ENCODE measurements around the gene TRIM65.

Gene TRIM65

DNA sequence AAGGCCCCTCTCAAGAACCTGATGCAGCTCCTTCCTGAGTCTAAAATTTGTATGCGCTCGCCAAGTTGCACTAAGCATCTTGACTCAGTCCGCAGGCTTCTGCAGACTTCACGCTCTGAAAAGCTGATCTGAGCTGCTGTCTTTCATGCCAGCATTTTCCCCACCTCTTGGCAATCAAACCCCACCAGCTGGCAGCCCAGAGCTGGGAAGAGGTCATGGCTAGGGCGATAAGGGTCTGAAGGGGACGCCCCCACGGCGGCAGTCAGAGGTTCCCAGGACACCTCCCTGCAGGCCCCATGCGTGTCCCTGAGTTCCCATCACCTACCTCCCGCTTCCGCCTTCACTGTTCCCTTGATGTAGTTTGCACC, 47.5 kb downstream of the TRIM65 start:
- Histone ChIP-seq H3K27me3 (ENCODE audit: control insufficient read depth, insufficient read depth, low read length) (no peaks in the 10 kb centered on the region), H3K27ac (ENCODE audit: low read depth, low read length) (no peak overlapping the region), H3K4me1 (ENCODE audit: control insufficient read depth, insufficient read depth, low read length) (peaks cover 24% of the 10 kb centered on the region), H3K36me3 (ENCODE audit: control insufficient read depth, insufficient read depth, low read length) (peaks cover 54% of the 10 kb centered on the region), H3K4me3 (ENCODE audit: low read depth, low read length) (no peak overlapping the region), H3K9me3 (ENCODE audit: control insufficient read depth, insufficient read depth, low read depth, low read length) (no peaks in the 10 kb centered on the region), H3K9ac (ENCODE audit: low read length) (no peak overlapping the region)

DNA sequence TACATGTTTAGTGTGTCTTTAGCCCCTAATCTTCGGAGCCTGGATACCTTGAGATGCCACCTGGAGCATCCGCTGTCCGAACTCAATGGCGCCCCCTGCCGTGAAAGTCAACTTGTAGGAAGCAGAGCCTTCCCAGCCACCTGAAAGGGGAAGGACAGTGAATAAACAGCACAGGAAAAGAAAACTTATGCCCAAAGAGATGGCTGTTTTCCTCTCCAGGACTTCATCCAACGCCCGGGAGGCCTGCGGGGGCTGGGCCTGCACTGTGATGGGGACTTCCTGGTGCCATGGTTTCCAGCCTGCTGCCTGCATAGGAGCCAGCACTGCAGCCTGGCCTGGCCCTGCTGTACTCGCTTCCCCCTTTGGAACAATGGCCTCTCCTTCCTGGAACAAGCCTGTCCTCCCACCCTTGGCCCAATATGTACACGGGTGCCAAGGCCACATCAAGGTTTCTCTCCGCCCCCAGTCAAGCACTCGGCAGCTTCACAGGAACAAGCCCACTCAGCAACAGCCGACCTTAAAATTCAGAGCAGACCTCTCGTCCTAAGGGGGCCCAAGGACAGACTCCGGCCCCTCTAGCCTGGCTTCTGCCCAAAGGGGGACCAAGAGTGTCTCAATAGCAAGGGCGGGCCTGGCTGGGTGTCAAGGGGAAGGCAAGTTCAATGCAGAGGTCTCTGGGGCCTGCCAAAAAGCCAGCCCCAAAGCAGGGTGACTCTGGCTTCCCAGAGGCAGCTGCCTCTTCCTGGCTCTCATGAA, 48.0 kb downstream of the TRIM65 start:
- H3K9ac ChIP-seq (ENCODE audit: low read length): no peak overlapping the region
- H3K9me3 ChIP-seq (ENCODE audit: control insufficient read depth, insufficient read depth, low read depth, low read length): no peaks in the 10 kb centered on the region
- peaks cover 26% of the 10 kb centered on the region for H3K4me1 ChIP-seq (ENCODE audit: control insufficient read depth, insufficient read depth, low read length)
- no peak overlapping the region for H3K27ac ChIP-seq (ENCODE audit: low read depth, low read length)
- peaks cover 54% of the 10 kb centered on the region for H3K36me3 ChIP-seq (ENCODE audit: control insufficient read depth, insufficient read depth, low read length)
- no peak overlapping the region for H3K4me3 ChIP-seq (ENCODE audit: low read depth, low read length)
- H3K27me3 ChIP-seq (ENCODE audit: control insufficient read depth, insufficient read depth, low read length): no peaks in the 10 kb centered on the region

DNA sequence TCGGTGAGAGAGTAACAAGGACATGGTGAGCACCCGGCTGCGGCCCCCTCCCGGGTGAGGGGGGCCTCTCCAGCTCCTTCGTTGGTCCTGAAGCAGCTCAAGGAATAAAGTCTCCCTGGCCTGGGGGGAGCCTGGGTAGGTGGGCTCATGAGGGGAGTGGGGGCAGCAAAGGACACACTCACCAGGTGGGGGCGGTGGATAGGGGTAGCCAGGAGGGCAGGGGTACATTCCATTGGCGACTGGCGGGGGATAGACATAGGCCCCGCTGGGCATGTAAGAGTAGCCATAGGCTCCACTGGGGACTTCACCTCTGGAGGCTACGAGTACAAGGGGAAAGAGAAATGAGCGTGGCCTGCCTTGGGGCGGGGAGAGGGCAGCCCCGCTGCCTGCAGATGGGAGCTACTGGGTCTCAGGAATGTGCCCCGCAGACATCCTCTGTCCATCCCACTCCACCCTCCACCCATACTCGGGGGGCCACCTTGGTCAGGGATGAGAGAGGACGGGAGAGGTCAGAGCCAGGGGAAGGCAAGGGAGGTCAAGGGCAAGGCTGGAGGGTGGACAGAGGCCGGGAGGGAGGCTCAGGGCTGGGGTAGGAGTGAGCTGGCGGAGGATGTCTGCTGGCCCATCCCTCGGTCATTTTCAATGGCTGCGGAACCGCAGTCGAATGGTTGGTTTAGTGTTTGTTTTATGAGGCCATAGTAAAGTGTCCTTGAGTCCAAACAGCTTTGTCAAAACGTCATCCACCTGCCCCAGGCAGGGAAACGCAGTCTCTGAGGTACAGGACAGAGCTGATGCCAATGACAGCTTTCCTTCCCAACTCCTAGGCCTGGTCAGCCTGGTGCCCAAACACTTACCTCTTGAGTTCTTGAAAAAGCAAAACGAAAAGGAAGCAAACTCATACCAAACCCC, 48.9 kb downstream of the TRIM65 start:
- H3K9me3 ChIP-seq (ENCODE audit: control insufficient read depth, insufficient read depth, low read depth, low read length): no peaks in the 10 kb centered on the region
- no peak overlapping the region for H3K4me3 ChIP-seq (ENCODE audit: low read depth, low read length)
- no peak overlapping the region for H3K27ac ChIP-seq (ENCODE audit: low read depth, low read length)
- peaks cover 27% of the 10 kb centered on the region for H3K4me1 ChIP-seq (ENCODE audit: control insufficient read depth, insufficient read depth, low read length)
- peaks cover 54% of the 10 kb centered on the region for H3K36me3 ChIP-seq (ENCODE audit: control insufficient read depth, insufficient read depth, low read length)
- no peak overlapping the region for H3K9ac ChIP-seq (ENCODE audit: low read length)
- no peaks in the 10 kb centered on the region for H3K27me3 ChIP-seq (ENCODE audit: control insufficient read depth, insufficient read depth, low read length)

DNA sequence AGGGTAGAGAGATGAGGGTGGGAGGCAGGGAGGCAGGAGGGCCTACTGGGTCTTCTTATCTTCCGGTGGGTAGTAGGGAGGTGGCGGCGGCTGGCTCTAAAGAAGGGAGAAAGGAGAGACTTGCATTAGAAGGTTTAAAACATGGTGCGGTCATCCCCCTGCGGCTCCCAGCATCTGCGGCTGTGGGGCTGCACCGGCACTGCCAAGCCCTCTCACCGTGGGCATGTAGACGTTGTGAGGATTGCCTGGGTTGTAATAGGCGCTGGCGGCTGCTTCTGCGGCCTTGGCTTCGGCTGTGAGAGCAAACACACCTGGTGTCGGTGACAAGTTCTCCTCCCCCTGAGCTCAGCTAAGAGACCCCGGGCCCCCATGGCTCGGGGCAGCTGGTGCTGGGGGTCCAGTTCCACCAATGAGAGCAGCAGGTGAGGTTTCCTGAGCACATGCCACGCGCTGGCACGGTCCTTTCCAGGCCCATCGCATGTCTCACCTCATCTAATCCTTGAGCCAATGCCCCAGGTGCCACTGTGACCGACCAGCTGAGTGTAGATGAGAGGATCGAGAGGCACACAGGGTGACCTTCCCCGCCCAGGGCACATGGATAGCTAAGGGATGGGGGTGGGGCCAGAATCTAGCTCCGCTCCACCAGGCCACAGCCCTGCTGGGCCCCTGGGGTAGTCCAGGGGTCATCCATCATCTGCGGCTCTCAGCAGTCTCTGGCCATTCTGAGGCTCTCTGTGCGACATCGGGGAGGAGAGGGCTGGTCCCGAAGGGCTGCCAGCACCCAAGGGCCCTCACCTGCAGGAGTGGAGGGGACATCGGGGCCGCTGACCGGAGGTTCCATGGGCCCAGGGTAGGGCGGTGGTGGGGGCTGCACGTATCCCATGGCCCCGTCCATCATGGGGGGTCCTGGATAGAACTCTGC, 49.8 kb downstream of the TRIM65 start:
- Histone ChIP-seq H3K4me3 (ENCODE audit: low read depth, low read length) (no peak overlapping the region), H3K9ac (ENCODE audit: low read length) (no peak overlapping the region), H3K36me3 (ENCODE audit: control insufficient read depth, insufficient read depth, low read length) (peaks cover 54% of the 10 kb centered on the region), H3K27ac (ENCODE audit: low read depth, low read length) (no peak overlapping the region), H3K27me3 (ENCODE audit: control insufficient read depth, insufficient read depth, low read length) (no peaks in the 10 kb centered on the region), H3K9me3 (ENCODE audit: control insufficient read depth, insufficient read depth, low read depth, low read length) (no peaks in the 10 kb centered on the region), H3K4me1 (ENCODE audit: control insufficient read depth, insufficient read depth, low read length) (peaks cover 27% of the 10 kb centered on the region)

DNA sequence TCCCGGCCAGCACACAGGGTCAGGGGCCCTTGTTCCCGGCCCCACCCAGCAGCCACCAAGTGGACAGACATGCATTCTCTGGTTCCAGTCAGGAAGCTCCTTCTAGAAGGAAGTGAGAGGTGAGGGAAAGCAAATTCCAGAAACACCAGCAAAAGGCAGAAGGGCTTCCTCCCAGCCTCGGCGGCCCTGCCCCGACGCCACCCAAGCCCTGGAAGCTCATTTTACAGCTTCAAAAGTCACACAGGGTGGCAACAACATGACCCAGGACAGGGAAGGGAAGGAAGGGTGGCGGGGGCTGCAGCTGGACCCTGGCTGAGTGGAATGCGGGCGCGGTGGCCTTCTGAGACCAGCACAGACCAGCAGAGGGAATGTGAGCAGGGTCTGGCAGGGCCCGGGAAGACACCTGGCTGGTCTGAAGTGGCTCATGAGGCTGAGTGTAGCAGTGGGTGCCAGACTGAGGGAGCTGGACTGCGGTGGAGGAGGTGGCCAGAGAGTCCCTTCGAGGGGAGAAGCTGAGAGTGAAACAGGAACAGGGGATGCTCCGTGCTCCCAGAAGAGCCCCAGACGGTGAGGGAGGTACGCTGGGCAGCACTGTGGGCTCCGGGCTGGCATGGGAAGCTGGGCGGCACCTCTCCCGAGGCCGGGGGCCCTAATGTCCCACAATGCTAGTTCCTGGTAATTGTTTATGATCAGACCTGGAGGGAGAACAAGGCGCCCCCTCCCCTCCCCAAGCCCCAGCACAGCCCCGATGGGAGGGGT, 50.6 kb downstream of the TRIM65 start:
- peaks cover 27% of the 10 kb centered on the region for H3K4me1 ChIP-seq (ENCODE audit: control insufficient read depth, insufficient read depth, low read length)
- no peaks in the 10 kb centered on the region for H3K9me3 ChIP-seq (ENCODE audit: control insufficient read depth, insufficient read depth, low read depth, low read length)
- H3K36me3 ChIP-seq (ENCODE audit: control insufficient read depth, insufficient read depth, low read length): peaks cover 48% of the 10 kb centered on the region
- H3K4me3 ChIP-seq (ENCODE audit: low read depth, low read length): no peak overlapping the region
- H3K27me3 ChIP-seq (ENCODE audit: control insufficient read depth, insufficient read depth, low read length): no peaks in the 10 kb centered on the region
- peak overlapping the region; percentile 24 for H3K9ac ChIP-seq (ENCODE audit: low read length)
- no peak overlapping the region; the same call in 1 of the 2 replicates for H3K27ac ChIP-seq (ENCODE audit: low read depth, low read length)

DNA sequence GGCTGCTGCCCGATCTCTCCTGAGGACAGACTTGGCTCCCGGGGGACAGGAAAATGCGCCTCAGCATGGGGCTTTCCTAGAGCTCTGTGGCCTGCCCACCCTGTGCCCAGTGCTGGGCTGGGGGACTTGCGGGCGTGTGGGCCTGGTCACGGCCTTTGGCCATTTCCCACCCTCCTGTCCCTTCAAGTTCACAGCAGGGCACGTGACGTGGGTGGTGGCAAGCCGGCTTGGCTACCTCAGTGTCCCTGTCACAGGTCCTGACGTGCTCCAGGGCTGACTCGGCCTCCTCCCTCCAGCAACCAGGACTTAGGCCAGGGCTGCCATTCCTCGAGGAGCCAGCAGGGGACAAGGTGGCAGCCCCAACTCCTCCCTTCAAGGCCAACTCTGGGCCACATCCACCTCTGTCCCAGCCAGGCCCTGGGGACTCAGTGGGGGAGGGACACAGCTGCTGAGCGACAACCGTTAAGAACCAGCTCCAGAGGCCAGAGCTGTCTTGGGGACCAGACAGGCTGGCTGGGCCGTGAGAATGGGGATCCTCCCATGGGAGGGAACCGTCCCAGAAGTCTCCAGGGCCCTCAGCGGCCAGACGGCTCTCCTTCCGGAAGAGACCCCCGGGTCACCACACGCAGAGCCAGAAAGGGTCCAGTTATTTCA, 51.6 kb downstream of the TRIM65 start:
- peaks cover 40% of the 10 kb centered on the region for H3K36me3 ChIP-seq (ENCODE audit: control insufficient read depth, insufficient read depth, low read length)
- no peak overlapping the region for H3K4me3 ChIP-seq (ENCODE audit: low read depth, low read length)

DNA sequence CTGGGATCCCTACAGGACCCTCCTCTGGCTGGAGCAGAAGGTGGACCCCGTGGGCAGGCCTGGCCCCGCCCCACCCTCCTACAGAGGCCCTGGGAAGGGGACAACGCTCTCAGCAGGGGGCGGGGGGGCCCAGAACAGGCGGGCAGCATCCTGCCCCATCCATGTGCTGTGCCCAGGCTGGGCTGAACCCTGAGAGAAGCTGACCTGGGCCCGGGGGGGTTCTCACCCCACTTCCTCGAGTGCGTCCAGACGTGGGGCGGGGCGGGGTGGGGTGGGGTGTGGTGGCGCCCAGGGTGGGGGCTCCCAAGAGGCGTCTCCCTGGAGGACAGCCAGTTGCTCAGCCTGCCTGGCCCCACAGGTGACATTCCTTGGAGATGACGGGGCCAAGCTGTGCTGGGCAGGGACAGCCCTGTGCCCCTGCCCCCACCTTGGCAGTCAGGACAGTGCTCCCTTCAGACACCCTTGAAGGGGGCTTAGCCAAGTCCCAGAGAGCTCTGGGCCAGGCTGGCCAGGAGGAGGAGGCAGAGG, 52.2 kb downstream of the TRIM65 start:
- peaks cover 27% of the 10 kb centered on the region for H3K4me1 ChIP-seq (ENCODE audit: control insufficient read depth, insufficient read depth, low read length)
- no peaks in the 10 kb centered on the region for H3K27me3 ChIP-seq (ENCODE audit: control insufficient read depth, insufficient read depth, low read length)
- H3K4me3 ChIP-seq (ENCODE audit: low read depth, low read length): no peak overlapping the region
- H3K27ac ChIP-seq (ENCODE audit: low read depth, low read length): no peak overlapping the region
- H3K9me3 ChIP-seq (ENCODE audit: control insufficient read depth, insufficient read depth, low read depth, low read length): no peaks in the 10 kb centered on the region
- peaks cover 36% of the 10 kb centered on the region for H3K36me3 ChIP-seq (ENCODE audit: control insufficient read depth, insufficient read depth, low read length)
- peak overlapping the region; percentile 8 for H3K9ac ChIP-seq (ENCODE audit: low read length)

More for the DNA sequence above, 51.6 kb downstream of the TRIM65 start:
- Histone ChIP-seq H3K9ac (ENCODE audit: low read length) (peak overlapping the region; percentile 8), H3K9me3 (ENCODE audit: control insufficient read depth, insufficient read depth, low read depth, low read length) (no peaks in the 10 kb centered on the region), H3K27ac (ENCODE audit: low read depth, low read length) (no peak overlapping the region), H3K4me1 (ENCODE audit: control insufficient read depth, insufficient read depth, low read length) (peaks cover 27% of the 10 kb centered on the region), H3K27me3 (ENCODE audit: control insufficient read depth, insufficient read depth, low read length) (no peaks in the 10 kb centered on the region)

DNA sequence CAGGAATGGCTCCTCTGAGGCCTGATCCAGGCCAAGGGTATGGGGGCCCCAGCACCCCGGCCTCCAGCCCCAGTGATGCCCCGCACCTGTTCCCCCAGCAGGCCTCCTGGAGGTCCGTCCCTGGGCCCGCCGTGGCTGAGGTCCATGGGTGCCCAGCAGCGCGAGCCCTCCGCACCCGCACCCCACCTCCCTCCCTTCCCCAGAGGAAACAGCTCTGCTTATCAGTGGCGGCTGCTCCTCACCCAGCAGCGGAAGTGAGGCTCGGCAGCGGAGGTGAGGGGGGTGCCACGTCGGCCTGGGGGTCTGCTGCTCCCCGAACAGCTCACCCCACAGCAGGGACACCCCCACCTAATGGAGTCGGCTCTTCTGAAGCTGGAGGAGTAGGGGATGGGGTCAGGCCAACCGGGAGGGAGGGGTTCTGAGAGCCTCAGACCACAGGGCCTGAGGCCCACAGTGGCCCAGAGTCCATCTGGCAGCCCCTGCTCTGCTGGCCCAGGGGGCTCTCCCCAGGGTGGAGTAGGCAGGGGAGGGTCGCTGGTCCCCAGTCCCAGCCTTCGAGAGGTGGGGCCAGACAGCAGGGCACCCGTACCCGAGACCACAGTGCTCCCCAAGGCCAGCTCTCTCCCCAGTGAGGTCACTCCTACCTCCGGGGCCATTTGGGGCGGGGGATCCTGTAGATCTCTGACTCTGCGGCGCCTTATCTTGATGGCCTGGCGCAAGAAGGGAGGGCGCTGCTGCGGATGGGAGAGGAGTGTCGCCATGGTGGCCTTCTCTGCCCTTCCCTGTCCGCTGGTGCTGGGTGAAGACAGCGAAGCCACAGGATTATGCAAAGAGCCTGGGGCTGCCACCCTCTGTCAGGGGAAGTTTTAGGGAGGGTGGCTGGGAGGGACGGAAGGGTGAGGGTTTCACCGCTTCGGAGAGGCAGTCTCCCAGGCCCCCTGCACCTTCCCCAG, 52.9 kb downstream of the TRIM65 start, which contains the start of gene UNC13D:
UNC13D (minus strand) TSS at position 828 of the 953 bp plus-strand sequence; CDS start at position 761, 67 bp downstream.
- peak within 1 kb of the TSS; percentile 8 for H3K9ac ChIP-seq (ENCODE audit: low read length)
- no peaks in the 10 kb centered on the region for H3K27me3 ChIP-seq (ENCODE audit: control insufficient read depth, insufficient read depth, low read length)
- no peaks in the 10 kb centered on the region for H3K9me3 ChIP-seq (ENCODE audit: control insufficient read depth, insufficient read depth, low read depth, low read length)
- H3K4me3 ChIP-seq (ENCODE audit: low read depth, low read length): no peak within 1 kb of the TSS
- H3K27ac ChIP-seq (ENCODE audit: low read depth, low read length): peak within 1 kb of the TSS; percentile 53; the same call in 1 of the 2 replicates
- peaks cover 29% of the 10 kb centered on the region for H3K36me3 ChIP-seq (ENCODE audit: control insufficient read depth, insufficient read depth, low read length)
- H3K4me1 ChIP-seq (ENCODE audit: control insufficient read depth, insufficient read depth, low read length): peaks cover 27% of the 10 kb centered on the region

DNA sequence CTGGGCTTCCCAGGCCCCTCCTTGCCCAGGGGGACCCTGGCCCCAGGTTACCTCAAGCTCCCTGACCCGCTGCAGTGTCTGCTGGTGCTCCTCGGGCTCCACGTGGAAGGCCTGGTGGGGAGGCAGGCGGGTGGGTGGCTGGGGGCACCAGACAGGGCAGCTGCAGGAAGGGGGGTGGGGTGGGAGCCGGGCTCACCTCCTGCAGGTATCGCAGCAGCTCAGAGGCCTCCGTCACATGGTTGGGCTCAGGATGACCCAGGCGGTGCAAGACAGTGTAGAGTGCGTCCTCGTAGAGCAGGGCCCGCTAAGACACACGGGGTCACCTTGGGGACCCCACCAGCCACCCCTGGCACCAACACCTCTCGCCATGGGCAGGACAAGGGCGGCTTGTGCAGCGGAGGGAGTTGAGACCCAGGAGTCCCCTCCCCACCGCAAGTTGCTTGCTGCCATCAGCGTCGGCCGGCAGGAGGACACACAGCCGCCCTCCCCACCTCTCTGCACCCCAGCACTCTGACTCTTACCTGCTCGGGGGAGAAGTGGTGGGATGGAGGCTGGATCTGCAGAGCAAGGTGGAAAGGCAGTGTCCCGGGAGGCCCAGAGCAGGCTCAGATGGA, 53.7 kb downstream of the TRIM65 start:
- Histone ChIP-seq H3K36me3 (ENCODE audit: control insufficient read depth, insufficient read depth, low read length) (peaks cover 22% of the 10 kb centered on the region), H3K4me1 (ENCODE audit: control insufficient read depth, insufficient read depth, low read length) (peaks cover 23% of the 10 kb centered on the region), H3K27ac (ENCODE audit: low read depth, low read length) (no peak overlapping the region), H3K9me3 (ENCODE audit: control insufficient read depth, insufficient read depth, low read depth, low read length) (no peaks in the 10 kb centered on the region), H3K4me3 (ENCODE audit: low read depth, low read length) (no peak overlapping the region), H3K27me3 (ENCODE audit: control insufficient read depth, insufficient read depth, low read length) (no peaks in the 10 kb centered on the region), H3K9ac (ENCODE audit: low read length) (no peak overlapping the region)

Data from HUES6 (cell line).